SK-N-SH treated with all-trans-retinoic acid at 6 μM for 48 hours (cell line): ENCODE results near the gene LRMDA.

Experiments used
- ATAC-seq: fragments of 200-7000 bp; cut with Tn5 transposase; 3 replicates; pipeline ENCODE4 v1.9.1; 2020; ENCODE audit warnings: mild to moderate bottlenecking, moderate library complexity
- ARNTL ChIP-seq: fragments of 450-650 bp; formaldehyde crosslinking; IDR thresholded peaks from 2 replicates; pipeline ENCODE4 v1.5.0; 2020; ENCODE audit warnings: low read depth, mild to moderate bottlenecking, moderate library complexity, borderline replicate concordance
- ESRRG ChIP-seq: fragments of 250-450 bp; sonication (Bioruptor Pico); IDR thresholded peaks from 2 replicates; pipeline ENCODE4 v1.6.1; 2021; ENCODE audit warnings: mild to moderate bottlenecking
- GLIS3 ChIP-seq: fragments of 250-450 bp; sonication (Bioruptor Pico); IDR thresholded peaks from 2 replicates; pipeline ENCODE4 v1.5.0; 2020; ENCODE audit warnings: mild to moderate bottlenecking, moderate library complexity
- ISL1 ChIP-seq: fragments of 250-450 bp; sonication (Bioruptor Pico); IDR thresholded peaks from 2 replicates; pipeline ENCODE4 v2.1.2; 2022; ENCODE audit warnings: mild to moderate bottlenecking, moderate library complexity
- OSR1 ChIP-seq: fragments of 250-450 bp; sonication (Bioruptor Pico); IDR thresholded peaks from 2 replicates; pipeline ENCODE4 v1.8.0; 2022; ENCODE audit warnings: moderate library complexity, mild to moderate bottlenecking, inconsistent platforms
- PPARA ChIP-seq: fragments of 250-450 bp; sonication (Bioruptor Pico); IDR thresholded peaks from 2 replicates; pipeline ENCODE4 v1.5.0; 2020; ENCODE audit warnings: mild to moderate bottlenecking, borderline replicate concordance
- RARB ChIP-seq: fragments of 250-450 bp; sonication (Bioruptor Pico); IDR thresholded peaks from 2 replicates; pipeline ENCODE4 v1.8.0; 2021; ENCODE audit warnings: mild to moderate bottlenecking, moderate library complexity
- SNAI2 ChIP-seq: fragments of 250-450 bp; sonication (Bioruptor Pico); IDR thresholded peaks from 2 replicates; pipeline ENCODE4 v1.5.0; 2020; ENCODE audit warnings: mild to moderate bottlenecking, moderate library complexity
- TCF4 ChIP-seq: fragments of 250-450 bp; sonication (Bioruptor Pico); IDR thresholded peaks from 2 replicates; pipeline ENCODE4 v1.8.0; 2021; ENCODE audit warnings: mild to moderate bottlenecking, moderate library complexity, borderline replicate concordance
- TOX ChIP-seq: fragments of 250-450 bp; sonication (Bioruptor Pico); IDR thresholded peaks from 2 replicates; pipeline ENCODE4 v1.8.0; 2021; ENCODE audit warnings: mild to moderate bottlenecking, moderate library complexity, borderline replicate concordance
- ZFP3 ChIP-seq: fragments of 250-450 bp; sonication (Bioruptor Pico); IDR thresholded peaks from 2 replicates; pipeline ENCODE4 v1.5.0; 2020; ENCODE audit warnings: mild to moderate bottlenecking, moderate library complexity
- ZFP30 ChIP-seq: fragments of 450-650 bp; formaldehyde crosslinking; IDR thresholded peaks from 2 replicates; pipeline ENCODE4 v1.5.0; 2022; ENCODE audit warnings: mild to moderate bottlenecking, moderate library complexity
- ZNF70 ChIP-seq: fragments of 450-650 bp; formaldehyde crosslinking; IDR thresholded peaks from 2 replicates; pipeline ENCODE4 v1.5.0; 2020; ENCODE audit warnings: mild to moderate bottlenecking, moderate library complexity
- ZNF8 ChIP-seq: fragments of 450-650 bp; formaldehyde crosslinking; IDR thresholded peaks from 2 replicates; pipeline ENCODE4 v1.5.0; 2020; ENCODE audit warnings: mild to moderate bottlenecking, moderate library complexity
- TF ChIP-seq, protein P1 (sequence below): fragments of 250-450 bp; sonication (Bioruptor Pico); IDR thresholded peaks from 2 replicates; pipeline ENCODE4 v1.8.0; 2020; ENCODE audit warnings: mild to moderate bottlenecking, moderate library complexity, borderline replicate concordance
- TF ChIP-seq, protein P2 (sequence below): fragments of 250-450 bp; sonication (Bioruptor Pico); IDR thresholded peaks from 2 replicates; pipeline ENCODE4 v1.5.0; 2020; ENCODE audit warnings: mild to moderate bottlenecking, moderate library complexity
- TF ChIP-seq, protein P3 (sequence below): fragments of 250-450 bp; sonication (Bioruptor Pico); IDR thresholded peaks from 2 replicates; pipeline ENCODE4 v1.5.1; 2021; ENCODE audit warnings: mild to moderate bottlenecking, moderate library complexity
- TF ChIP-seq, protein P4 (sequence below): fragments of 250-450 bp; sonication (Bioruptor Pico); IDR thresholded peaks from 2 replicates; pipeline ENCODE4 v1.5.1; 2020; ENCODE audit warnings: low read depth, mild to moderate bottlenecking, moderate library complexity

LRMDA gene

DNA sequence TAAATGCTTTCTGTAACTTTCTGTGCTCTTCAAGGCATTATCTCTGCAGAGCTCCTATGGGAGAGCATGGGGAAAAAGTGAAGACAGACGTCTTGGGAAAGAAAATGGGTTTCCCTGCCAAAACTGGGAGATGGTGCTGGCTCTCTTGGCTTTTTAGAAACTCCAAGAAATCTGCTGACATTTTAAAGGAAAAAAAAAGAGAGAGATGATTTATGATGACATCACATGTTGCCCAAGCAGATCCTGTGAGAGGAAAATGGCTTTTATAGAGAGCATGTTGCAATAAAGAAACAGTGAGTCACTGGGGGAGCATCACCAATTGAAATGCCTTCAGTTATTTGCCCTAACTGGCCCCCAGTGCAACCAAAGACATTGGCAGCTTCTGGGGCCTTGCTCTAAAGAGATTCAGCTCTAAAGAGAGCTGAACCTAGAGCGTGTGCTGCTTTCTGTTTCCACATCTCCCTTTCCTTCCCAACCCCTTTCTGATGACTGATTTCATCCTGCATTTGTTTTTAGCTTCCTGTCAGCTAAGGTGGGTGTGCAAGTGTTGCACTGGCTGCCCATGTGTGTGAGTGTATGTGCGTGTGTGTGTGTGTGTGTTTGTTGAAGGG, 37.7 kb downstream of the LRMDA start:
- TF ChIP-seq ZFP30 (CRISPR knock-in tag) (no peak), ISL1 (CRISPR knock-in tag) (peak; percentile 83), SNAI2 (no peak)
- TF ChIP-seq, protein P1, sequence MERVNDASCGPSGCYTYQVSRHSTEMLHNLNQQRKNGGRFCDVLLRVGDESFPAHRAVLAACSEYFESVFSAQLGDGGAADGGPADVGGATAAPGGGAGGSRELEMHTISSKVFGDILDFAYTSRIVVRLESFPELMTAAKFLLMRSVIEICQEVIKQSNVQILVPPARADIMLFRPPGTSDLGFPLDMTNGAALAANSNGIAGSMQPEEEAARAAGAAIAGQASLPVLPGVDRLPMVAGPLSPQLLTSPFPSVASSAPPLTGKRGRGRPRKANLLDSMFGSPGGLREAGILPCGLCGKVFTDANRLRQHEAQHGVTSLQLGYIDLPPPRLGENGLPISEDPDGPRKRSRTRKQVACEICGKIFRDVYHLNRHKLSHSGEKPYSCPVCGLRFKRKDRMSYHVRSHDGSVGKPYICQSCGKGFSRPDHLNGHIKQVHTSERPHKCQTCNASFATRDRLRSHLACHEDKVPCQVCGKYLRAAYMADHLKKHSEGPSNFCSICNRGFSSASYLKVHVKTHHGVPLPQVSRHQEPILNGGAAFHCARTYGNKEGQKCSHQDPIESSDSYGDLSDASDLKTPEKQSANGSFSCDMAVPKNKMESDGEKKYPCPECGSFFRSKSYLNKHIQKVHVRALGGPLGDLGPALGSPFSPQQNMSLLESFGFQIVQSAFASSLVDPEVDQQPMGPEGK (CRISPR knock-in tag): peak; percentile 59; the same call in 1 of the 2 replicates
- peak; percentile 63 for ATAC-seq

DNA sequence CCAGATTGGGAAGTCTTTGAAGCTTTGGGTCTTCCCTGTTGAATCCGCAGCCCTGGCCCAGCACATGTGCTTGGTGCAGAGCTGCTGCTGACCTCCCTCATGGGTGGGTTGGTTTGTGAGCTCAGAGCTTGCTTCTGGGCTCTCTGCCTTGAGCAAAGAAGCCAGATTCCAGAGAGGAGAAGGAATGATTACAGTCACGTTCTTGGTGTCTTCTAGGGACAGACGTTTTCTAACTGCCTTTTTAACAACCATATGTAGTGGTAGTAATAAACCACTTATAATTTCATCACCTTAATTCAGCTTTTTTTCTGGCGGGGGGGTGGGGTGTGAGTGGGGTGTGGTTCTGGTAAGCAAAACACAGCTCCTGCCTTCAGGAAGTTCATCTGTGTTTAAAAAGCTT, 39.5 kb downstream of the LRMDA start:
- TF ChIP-seq OSR1 (CRISPR knock-in tag): no peak
- TF ChIP-seq ARNTL (CRISPR knock-in tag): no peak
- TF ChIP-seq, protein P1 (CRISPR knock-in tag): no peak
- no peak for TF ChIP-seq GLIS3 (CRISPR knock-in tag)
- TF ChIP-seq ZFP30 (CRISPR knock-in tag): no peak
- no peak for TF ChIP-seq RARB (CRISPR knock-in tag)
- no peak for TF ChIP-seq ZNF8 (CRISPR knock-in tag)
- no peak for TF ChIP-seq ESRRG (CRISPR knock-in tag)
- no peak for TF ChIP-seq TOX (CRISPR knock-in tag)
- TF ChIP-seq ZFP3: no peak
- TF ChIP-seq, protein P2, sequence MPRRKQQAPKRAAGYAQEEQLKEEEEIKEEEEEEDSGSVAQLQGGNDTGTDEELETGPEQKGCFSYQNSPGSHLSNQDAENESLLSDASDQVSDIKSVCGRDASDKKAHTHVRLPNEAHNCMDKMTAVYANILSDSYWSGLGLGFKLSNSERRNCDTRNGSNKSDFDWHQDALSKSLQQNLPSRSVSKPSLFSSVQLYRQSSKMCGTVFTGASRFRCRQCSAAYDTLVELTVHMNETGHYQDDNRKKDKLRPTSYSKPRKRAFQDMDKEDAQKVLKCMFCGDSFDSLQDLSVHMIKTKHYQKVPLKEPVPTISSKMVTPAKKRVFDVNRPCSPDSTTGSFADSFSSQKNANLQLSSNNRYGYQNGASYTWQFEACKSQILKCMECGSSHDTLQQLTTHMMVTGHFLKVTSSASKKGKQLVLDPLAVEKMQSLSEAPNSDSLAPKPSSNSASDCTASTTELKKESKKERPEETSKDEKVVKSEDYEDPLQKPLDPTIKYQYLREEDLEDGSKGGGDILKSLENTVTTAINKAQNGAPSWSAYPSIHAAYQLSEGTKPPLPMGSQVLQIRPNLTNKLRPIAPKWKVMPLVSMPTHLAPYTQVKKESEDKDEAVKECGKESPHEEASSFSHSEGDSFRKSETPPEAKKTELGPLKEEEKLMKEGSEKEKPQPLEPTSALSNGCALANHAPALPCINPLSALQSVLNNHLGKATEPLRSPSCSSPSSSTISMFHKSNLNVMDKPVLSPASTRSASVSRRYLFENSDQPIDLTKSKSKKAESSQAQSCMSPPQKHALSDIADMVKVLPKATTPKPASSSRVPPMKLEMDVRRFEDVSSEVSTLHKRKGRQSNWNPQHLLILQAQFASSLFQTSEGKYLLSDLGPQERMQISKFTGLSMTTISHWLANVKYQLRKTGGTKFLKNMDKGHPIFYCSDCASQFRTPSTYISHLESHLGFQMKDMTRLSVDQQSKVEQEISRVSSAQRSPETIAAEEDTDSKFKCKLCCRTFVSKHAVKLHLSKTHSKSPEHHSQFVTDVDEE (CRISPR knock-in tag): no peak
- no peak for TF ChIP-seq ISL1 (CRISPR knock-in tag)
- TF ChIP-seq, protein P3, sequence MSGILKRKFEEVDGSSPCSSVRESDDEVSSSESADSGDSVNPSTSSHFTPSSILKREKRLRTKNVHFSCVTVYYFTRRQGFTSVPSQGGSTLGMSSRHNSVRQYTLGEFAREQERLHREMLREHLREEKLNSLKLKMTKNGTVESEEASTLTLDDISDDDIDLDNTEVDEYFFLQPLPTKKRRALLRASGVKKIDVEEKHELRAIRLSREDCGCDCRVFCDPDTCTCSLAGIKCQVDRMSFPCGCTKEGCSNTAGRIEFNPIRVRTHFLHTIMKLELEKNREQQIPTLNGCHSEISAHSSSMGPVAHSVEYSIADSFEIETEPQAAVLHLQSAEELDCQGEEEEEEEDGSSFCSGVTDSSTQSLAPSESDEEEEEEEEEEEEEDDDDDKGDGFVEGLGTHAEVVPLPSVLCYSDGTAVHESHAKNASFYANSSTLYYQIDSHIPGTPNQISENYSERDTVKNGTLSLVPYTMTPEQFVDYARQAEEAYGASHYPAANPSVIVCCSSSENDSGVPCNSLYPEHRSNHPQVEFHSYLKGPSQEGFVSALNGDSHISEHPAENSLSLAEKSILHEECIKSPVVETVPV (CRISPR knock-in tag): no peak
- TF ChIP-seq, all 23 proteins: peak for 0
- ATAC-seq: no peak

DNA sequence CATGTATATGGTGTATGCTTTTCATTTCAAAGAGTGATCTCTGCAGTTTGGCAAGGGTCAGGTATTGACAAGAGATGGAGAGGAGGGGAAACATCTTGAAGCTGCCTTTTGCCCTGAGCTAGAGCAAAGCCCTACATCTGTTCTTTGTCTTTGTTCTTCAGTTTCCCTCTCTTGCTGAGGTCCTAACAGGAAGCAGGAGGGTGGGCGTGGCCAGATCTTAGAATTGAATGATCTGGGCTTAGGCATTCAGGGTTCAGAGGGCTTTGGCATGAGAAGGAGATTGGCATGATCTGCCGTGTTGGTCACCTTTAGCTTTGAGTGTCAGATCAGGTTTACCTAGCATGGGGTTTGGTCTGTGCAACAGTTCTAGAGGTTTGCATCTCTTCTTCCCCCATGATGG, 41.3 kb downstream of the LRMDA start:
- no peak for ATAC-seq
- TF ChIP-seq, protein P4, sequence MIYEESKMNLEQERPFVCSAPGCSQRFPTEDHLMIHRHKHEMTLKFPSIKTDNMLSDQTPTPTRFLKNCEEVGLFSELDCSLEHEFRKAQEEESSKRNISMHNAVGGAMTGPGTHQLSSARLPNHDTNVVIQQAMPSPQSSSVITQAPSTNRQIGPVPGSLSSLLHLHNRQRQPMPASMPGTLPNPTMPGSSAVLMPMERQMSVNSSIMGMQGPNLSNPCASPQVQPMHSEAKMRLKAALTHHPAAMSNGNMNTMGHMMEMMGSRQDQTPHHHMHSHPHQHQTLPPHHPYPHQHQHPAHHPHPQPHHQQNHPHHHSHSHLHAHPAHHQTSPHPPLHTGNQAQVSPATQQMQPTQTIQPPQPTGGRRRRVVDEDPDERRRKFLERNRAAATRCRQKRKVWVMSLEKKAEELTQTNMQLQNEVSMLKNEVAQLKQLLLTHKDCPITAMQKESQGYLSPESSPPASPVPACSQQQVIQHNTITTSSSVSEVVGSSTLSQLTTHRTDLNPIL (CRISPR knock-in tag): no peak
- no peak for TF ChIP-seq ZFP3
- no peak for TF ChIP-seq ZNF8 (CRISPR knock-in tag)
- no peak for TF ChIP-seq ZNF70 (CRISPR knock-in tag)
- no peak for TF ChIP-seq TOX (CRISPR knock-in tag)
- no peak for TF ChIP-seq TCF4 (CRISPR knock-in tag)
- TF ChIP-seq SNAI2: no peak
- TF ChIP-seq, protein P2 (CRISPR knock-in tag): no peak
- no peak for TF ChIP-seq PPARA (CRISPR knock-in tag)
- TF ChIP-seq OSR1 (CRISPR knock-in tag): no peak
- TF ChIP-seq ARNTL (CRISPR knock-in tag): no peak
